HL-60 (cell line): ENCODE results near the gene BCAT1.

ENCODE experiments used
- CTCF ChIP-seq: IDR thresholded peaks from one replicate; pipeline ENCODE4 v1.5.1; 2011; ENCODE audit warnings: low read length, control low read depth, inconsistent platforms; ENCODE audit not compliant: insufficient read depth
- POLR2AphosphoS5 ChIP-seq: IDR thresholded peaks from 2 replicates; pipeline ENCODE4 v1.6.1; 2012; ENCODE audit warnings: low read depth
- REST ChIP-seq: IDR thresholded peaks from 2 replicates; pipeline ENCODE4 v1.6.1; 2012; ENCODE audit warnings: low read depth; ENCODE audit not compliant: insufficient replicate concordance

- TF ChIP-seq CTCF (no peak), POLR2AphosphoS5 (no peak), REST (no peak)
Observed at GRCh38 chr12:24846689-24847088, 102.2 kb downstream of the BCAT1 start.
